CD14-positive monocyte (primary cell): Measurements from ENCODE around the gene HIVEP3. TPM values are rescaled to one million over a fixed set of nuclear protein-coding genes. Genes with fewer than 3 reads are reported as not detected.

Experiments used
- DNase-seq, 3 donors: peaks; one replicate each; pipeline ENCODE4 v3.0.0-alpha.2; 2011 to 2022
- H2AFZ ChIP-seq: 2 replicates; pipeline ENCODE4 v1.6.0; 2012; ENCODE audit warnings: mild to moderate bottlenecking, low read depth, low read length, inconsistent platforms; ENCODE audit not compliant: insufficient read depth, poor library complexity, severe bottlenecking
- H3K27ac ChIP-seq, 2 donors: 1 replicate in 1 of 2; 2 replicates in 1 of 2; pipeline ENCODE4 v1.5.1; 2012 to 2013; ENCODE audit warnings: low read length in 2 of 2, control low read depth in 1 of 2, inconsistent platforms in 1 of 2, low read depth in 1 of 2, mild to moderate bottlenecking in 1 of 2
- H3K27me3 ChIP-seq, 2 donors: one replicate each; pipeline versions ENCODE4 v1.6.0 to v1.6.1; 2011 to 2013; ENCODE audit warnings: low read length in 2 of 2; ENCODE audit not compliant: control insufficient read depth in 2 of 2, insufficient read depth in 2 of 2
- H3K36me3 ChIP-seq, 2 donors: replicated peaks in 1 of 2; 1 replicate in 1 of 2; 2 replicates in 1 of 2; pipeline versions ENCODE4 v1.5.1 to v1.6.1; 2012 to 2013; ENCODE audit warnings: low read length in 2 of 2, control low read depth in 1 of 2, inconsistent platforms in 1 of 2, mild to moderate bottlenecking in 1 of 2; ENCODE audit not compliant: insufficient read depth in 2 of 2, control insufficient read depth in 1 of 2
- H3K4me1 ChIP-seq, 2 donors: 1 replicate in 1 of 2; 2 replicates in 1 of 2; pipeline versions ENCODE4 v1.5.1 to v1.6.1; 2012 to 2013; ENCODE audit warnings: low read length in 2 of 2, control low read depth in 1 of 2, inconsistent platforms in 1 of 2, mild to moderate bottlenecking in 1 of 2, moderate library complexity in 1 of 2; ENCODE audit not compliant: insufficient read depth in 2 of 2, control insufficient read depth in 1 of 2
- H3K4me2 ChIP-seq: replicated peaks from 2 replicates; pipeline ENCODE3; 2012; ENCODE audit warnings: low read length, moderate library complexity, mild to moderate bottlenecking; ENCODE audit not compliant: poor library complexity, severe bottlenecking; ENCODE audit errors: extremely low read depth
- H3K4me3 ChIP-seq, 3 experiments: fragments of 200-600 bp in 1 of 3; sonication (generic) in 1 of 3; replicated peaks in 1 of 3; 1 replicate in 2 of 3; 2 replicates in 1 of 3; pipeline ENCODE4 v1.5.1; 2011 to 2013; ENCODE audit warnings: low read length in 3 of 3, mild to moderate bottlenecking in 3 of 3, control low read depth in 2 of 3, low read depth in 2 of 3, inconsistent platforms in 1 of 3, moderate library complexity in 1 of 3
- H3K79me2 ChIP-seq: 2 replicates; pipeline ENCODE4 v1.6.0; 2012; ENCODE audit warnings: mild to moderate bottlenecking, control low read depth, inconsistent platforms, low read length, moderate library complexity; ENCODE audit not compliant: insufficient read depth
- H3K9ac ChIP-seq: 2 replicates; pipeline ENCODE4 v1.6.0; 2017; ENCODE audit warnings: low read length, mild to moderate bottlenecking; ENCODE audit not compliant: insufficient read depth, poor library complexity, severe bottlenecking
- H3K9me3 ChIP-seq, 2 donors: replicated peaks in 1 of 2; 1 replicate in 1 of 2; 2 replicates in 1 of 2; pipeline versions ENCODE4 v1.5.1 to v1.6.1; 2012 to 2013; ENCODE audit warnings: low read length in 2 of 2, control low read depth in 1 of 2; ENCODE audit not compliant: control insufficient read depth in 1 of 2, insufficient read depth in 1 of 2
- H4K20me1 ChIP-seq: 2 replicates; pipeline ENCODE4 v1.6.0; 2012; ENCODE audit warnings: mild to moderate bottlenecking, low read length, control low read depth, moderate library complexity; ENCODE audit not compliant: insufficient read depth
- H3K27ac Mint-ChIP-seq, 7 donors: one replicate each; pipeline ENCODE4 v1.8.0; 2020; ENCODE audit warnings: mild to moderate bottlenecking in 7 of 7, mixed read lengths in 7 of 7, moderate library complexity in 6 of 7, inconsistent platforms in 2 of 7
- H3K27me3 Mint-ChIP-seq, 3 donors: one replicate each; pipeline ENCODE4 v1.8.0; 2021 to 2022; ENCODE audit warnings: low read depth in 3 of 3, mild to moderate bottlenecking in 3 of 3, mixed read lengths in 3 of 3, moderate library complexity in 3 of 3, inconsistent platforms in 1 of 3
- H3K36me3 Mint-ChIP-seq, 2 donors: one replicate each; pipeline ENCODE4 v1.8.0; 2020; ENCODE audit warnings: mixed read lengths in 2 of 2, inconsistent platforms in 1 of 2, mild to moderate bottlenecking in 1 of 2
- H3K4me1 Mint-ChIP-seq: one replicate; pipeline ENCODE4 v1.8.0; 2020; ENCODE audit warnings: mild to moderate bottlenecking, mixed read lengths
- H3K4me3 Mint-ChIP-seq, 2 donors: one replicate each; pipeline ENCODE4 v1.8.0; 2020; ENCODE audit warnings: mild to moderate bottlenecking in 2 of 2, mixed read lengths in 2 of 2, moderate library complexity in 1 of 2
- H3K9me3 Mint-ChIP-seq, 7 donors: one replicate each; pipeline ENCODE4 v1.8.0; 2020 to 2022; ENCODE audit warnings: mixed read lengths in 7 of 7, mild to moderate bottlenecking in 6 of 7, moderate library complexity in 6 of 7, inconsistent platforms in 2 of 7
- WGBS: methylation state at CpG from one replicate; pipeline ENCODE4 v1.1.5; 2013; ENCODE audit warnings: missing lambda C conversion rate; ENCODE audit not compliant: insufficient coverage; 5-methylcytosine and 5-hydroxymethylcytosine counted together
- intact Hi-C, 2 donors: fragments of 100-400 bp; cut with micrococcal nuclease; formaldehyde crosslinking; loops; one replicate each; pipeline versions ENCODE4 v1.15.0 to v1.15.1; 2023
- polyA plus RNA-seq, 3 donors: library from polyadenylated mRNA; depleted of rRNA in 1 of 3; unstranded in 2 of 3; stranded (reverse) in 1 of 3; fragments of 300-500 nt in 2 of 3; fragments of >200 nt in 1 of 3; fragmentation: Illumina TruSeq in 2 of 3; gene quantifications; 1 replicate in 2 of 3; 2 replicates in 1 of 3; pipeline ENCODE4 v1.2.3, GENCODE V29; 2012 to 2021
- TF ChIP-seq, protein P1 (sequence below): fragments of 200-600 bp; IDR thresholded peaks from one replicate; pipeline ENCODE4 v1.8.0; 2022; ENCODE audit warnings: antibody characterized with exemption, mild to moderate bottlenecking

Gene HIVEP3
- polyA plus RNA-seq, 3 donors = 1.2 to 3.7 (median 1.8) TPM

DNA sequence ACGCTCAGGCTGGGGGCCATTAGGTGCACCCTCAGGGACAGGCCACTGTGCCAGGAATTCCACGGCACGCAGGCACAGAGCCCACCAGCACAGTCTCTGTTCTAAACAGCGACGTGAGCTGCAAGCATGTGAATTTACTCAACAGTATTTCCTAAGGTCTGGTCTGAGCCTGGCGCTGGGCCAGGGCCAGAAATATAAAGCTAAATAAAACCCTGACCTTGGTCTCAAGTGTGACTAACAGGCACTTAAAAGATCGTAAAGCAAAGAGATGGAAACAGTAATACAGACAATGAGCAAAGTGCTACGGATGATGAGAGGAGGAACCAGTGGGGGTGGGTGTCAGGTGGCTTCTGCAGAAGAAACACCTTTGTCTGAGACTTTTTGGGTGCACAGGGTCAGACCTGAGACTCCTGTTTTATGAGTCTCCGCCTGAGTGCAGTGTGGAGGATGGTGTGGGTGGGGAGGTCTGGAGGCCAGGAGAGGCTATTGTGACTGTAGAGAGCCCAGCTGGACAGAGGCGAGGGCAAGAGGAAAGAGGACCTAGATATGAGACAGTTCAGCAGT lies 380.9 kb downstream of the HIVEP3 start:
- intact Hi-C loops = no loop called here
- H3K27ac ChIP-seq = no peak overlapping the region

DNA sequence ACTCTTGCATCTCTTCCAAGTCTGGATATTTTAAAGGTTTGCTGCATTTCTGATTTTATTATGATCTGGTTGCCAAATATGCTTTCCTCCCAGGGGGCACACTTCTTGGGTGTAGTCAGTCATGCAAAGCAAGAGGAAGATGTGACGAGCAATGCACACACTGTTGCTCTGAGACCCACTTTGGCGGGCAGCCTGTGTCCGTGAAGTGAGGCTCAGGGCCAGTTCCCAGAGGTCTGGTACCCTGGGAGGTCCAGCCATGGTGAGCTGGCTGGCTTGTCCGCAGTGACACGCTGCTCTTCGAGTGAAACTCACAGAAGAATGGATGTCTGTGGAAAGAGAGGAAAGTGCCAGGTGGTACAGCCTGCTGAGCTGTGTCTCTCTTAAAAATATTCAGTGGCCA lies 381.5 kb downstream of the HIVEP3 start:
- TF ChIP-seq, protein P1, sequence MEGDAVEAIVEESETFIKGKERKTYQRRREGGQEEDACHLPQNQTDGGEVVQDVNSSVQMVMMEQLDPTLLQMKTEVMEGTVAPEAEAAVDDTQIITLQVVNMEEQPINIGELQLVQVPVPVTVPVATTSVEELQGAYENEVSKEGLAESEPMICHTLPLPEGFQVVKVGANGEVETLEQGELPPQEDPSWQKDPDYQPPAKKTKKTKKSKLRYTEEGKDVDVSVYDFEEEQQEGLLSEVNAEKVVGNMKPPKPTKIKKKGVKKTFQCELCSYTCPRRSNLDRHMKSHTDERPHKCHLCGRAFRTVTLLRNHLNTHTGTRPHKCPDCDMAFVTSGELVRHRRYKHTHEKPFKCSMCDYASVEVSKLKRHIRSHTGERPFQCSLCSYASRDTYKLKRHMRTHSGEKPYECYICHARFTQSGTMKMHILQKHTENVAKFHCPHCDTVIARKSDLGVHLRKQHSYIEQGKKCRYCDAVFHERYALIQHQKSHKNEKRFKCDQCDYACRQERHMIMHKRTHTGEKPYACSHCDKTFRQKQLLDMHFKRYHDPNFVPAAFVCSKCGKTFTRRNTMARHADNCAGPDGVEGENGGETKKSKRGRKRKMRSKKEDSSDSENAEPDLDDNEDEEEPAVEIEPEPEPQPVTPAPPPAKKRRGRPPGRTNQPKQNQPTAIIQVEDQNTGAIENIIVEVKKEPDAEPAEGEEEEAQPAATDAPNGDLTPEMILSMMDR = no peak
- Histone ChIP-seq H3K27me3 (no peaks in the 10 kb centered on the region), H3K4me3 (no peak overlapping the region), H2AFZ (no peak overlapping the region), H3K4me1 (peaks cover 4 to 6% of the 10 kb centered on the region in 2 donors), H3K27ac (no peak overlapping the region), H3K4me2 (no peak overlapping the region), H3K79me2 (no peaks in the 10 kb centered on the region), H3K9me3 (no peaks in the 10 kb centered on the region), H3K36me3 (peaks cover 0 to 21% of the 10 kb centered on the region in 2 donors), H3K9ac (no peak overlapping the region), H4K20me1 (peaks cover 60% of the 10 kb centered on the region)
- no peak overlapping the region for H3K27ac Mint-ChIP-seq
- H3K36me3 Mint-ChIP-seq = peaks cover 27 to 28% of the 10 kb centered on the region in 2 donors
- WGBS = 97% methylated on average over 6 of the region's 6 CpGs
- no peak overlapping the region for H3K4me3 Mint-ChIP-seq
- peaks cover 10% of the 10 kb centered on the region for H3K4me1 Mint-ChIP-seq
- intact Hi-C loops = no loop called here
- no peak for DNase-seq
- peaks cover 0 to 1% (median 0%) of the 10 kb centered on the region in 7 donors for H3K9me3 Mint-ChIP-seq
- peaks cover 0 to 4% (median 4%) of the 10 kb centered on the region in 3 donors for H3K27me3 Mint-ChIP-seq

More for the DNA sequence above, 380.9 kb downstream of the HIVEP3 start:
- Mint-ChIP-seq H3K9me3 (peaks cover 0 to 1% (median 0%) of the 10 kb centered on the region in 7 donors), H3K36me3 (peaks cover 30 to 33% of the 10 kb centered on the region in 2 donors), H3K27ac (no peak overlapping the region), H3K4me1 (peaks cover 10% of the 10 kb centered on the region), H3K4me3 (no peak overlapping the region), H3K27me3 (peaks cover 0 to 4% (median 4%) of the 10 kb centered on the region in 3 donors)
- TF ChIP-seq, protein P1 = no peak
- Histone ChIP-seq H2AFZ (no peak overlapping the region), H3K79me2 (no peaks in the 10 kb centered on the region), H3K9ac (no peak overlapping the region), H3K4me2 (no peak overlapping the region), H3K4me1 (peaks cover 4 to 6% of the 10 kb centered on the region in 2 donors), H3K27me3 (no peaks in the 10 kb centered on the region), H3K36me3 (peaks cover 2 to 27% of the 10 kb centered on the region in 2 donors), H3K4me3 (no peak overlapping the region), H4K20me1 (peaks cover 60% of the 10 kb centered on the region), H3K9me3 (no peaks in the 10 kb centered on the region)
- 86% methylated on average over 9 of the region's 10 CpGs for WGBS
- no peak for DNase-seq
